ENCODE data around the gene TCF15.

GRCh38 chr20:584161-584970 lies 25.7 kb downstream of the TCF15 start:
- TF ChIP-seq CTCF (IDR thresholded peaks at IDR 0.05; ENCODE audit: low read depth, low read length) (no peak), EZH2phosphoT487 (IDR thresholded peaks at IDR 0.05; ENCODE audit: low read depth) (no peak)

Data from OCI-LY3 (cell line).